GM21515 (cell line): ENCODE results near the gene ICOS.
"Not testable (repeated sequence)": the region's sequence is repeated elsewhere in the genome, so short reads cannot be mapped to it uniquely, and the experiment has no call there.

Source experiments
- ATAC-seq: cut with Tn5 transposase; IDR thresholded peaks from one replicate; pipeline ENCODE4 v1.9.1; 2021; ENCODE audit not compliant: unreplicated experiment

The ICOS gene

GRCh38 chr2:203973000-203973399, 36.4 kb downstream of the ICOS start:
- no peak for ATAC-seq

- ATAC-seq = no peak
Observed at GRCh38 chr2:203973676-203974075, 37.1 kb downstream of the ICOS start.

GRCh38 chr2:203975912-203976311, 39.3 kb downstream of the ICOS start:
- ATAC-seq = no peak

GRCh38 chr2:203982276-203982675, 45.7 kb downstream of the ICOS start:
- no peak for ATAC-seq

- ATAC-seq = no peak
Observed at GRCh38 chr2:203983064-203983715, 46.6 kb downstream of the ICOS start.

- not testable (repeated sequence) for ATAC-seq
Observed at GRCh38 chr2:203985978-203986377, 49.4 kb downstream of the ICOS start.

- ATAC-seq = no peak
Observed at GRCh38 chr2:203987959-203988358, 51.4 kb downstream of the ICOS start.

GRCh38 chr2:203988500-203989260, 52.1 kb downstream of the ICOS start:
- no peak for ATAC-seq

- no peak for ATAC-seq
Observed at GRCh38 chr2:203989521-203989920, 53.0 kb downstream of the ICOS start.

GRCh38 chr2:203992509-203992908, 55.9 kb downstream of the ICOS start:
- no peak for ATAC-seq

- ATAC-seq = no peak
Observed at GRCh38 chr2:203993011-203993410, 56.4 kb downstream of the ICOS start.

GRCh38 chr2:203993560-203993959, 57.0 kb downstream of the ICOS start:
- ATAC-seq = no peak

GRCh38 chr2:203994735-203995134, 58.2 kb downstream of the ICOS start:
- no peak for ATAC-seq

GRCh38 chr2:203996692-203997091, 60.1 kb downstream of the ICOS start:
- no peak for ATAC-seq

GRCh38 chr2:203997481-203997880, 60.9 kb downstream of the ICOS start:
- no peak for ATAC-seq

GRCh38 chr2:203997980-203998809, 61.6 kb downstream of the ICOS start:
- no peak for ATAC-seq

GRCh38 chr2:203999835-204000234, 63.3 kb downstream of the ICOS start:
- no peak for ATAC-seq

GRCh38 chr2:204000446-204000845, 63.9 kb downstream of the ICOS start:
- ATAC-seq = no peak

GRCh38 chr2:204003276-204003990, 66.9 kb downstream of the ICOS start:
- no peak for ATAC-seq

- ATAC-seq = no peak
Observed at GRCh38 chr2:204004912-204005311, 68.3 kb downstream of the ICOS start.
